HG03066 (cell line): ENCODE data around the gene KRT32.

ENCODE experiments used
- ATAC-seq: cut with Tn5 transposase; IDR thresholded peaks from one replicate; pipeline ENCODE4 v1.9.1; 2021; ENCODE audit warnings: low read depth; ENCODE audit not compliant: unreplicated experiment

The KRT32 gene

GRCh38 chr17:41468346-41468745, 1.2 kb upstream of the KRT32 start:
- ATAC-seq = no peak

GRCh38 chr17:41467561-41467960, 375 bp upstream of the KRT32 start:
- ATAC-seq = no peak

GRCh38 chr17:41464682-41465081, 2.5 kb downstream of the KRT32 start:
- no peak for ATAC-seq

- ATAC-seq = no peak
Measured at GRCh38 chr17:41464173-41464572, 3.0 kb downstream of the KRT32 start.

- ATAC-seq = no peak
Measured at GRCh38 chr17:41463746-41464145, 3.4 kb downstream of the KRT32 start.

GRCh38 chr17:41462705-41463104, 4.5 kb downstream of the KRT32 start:
- ATAC-seq = no peak

GRCh38 chr17:41457676-41458075, 9.5 kb downstream of the KRT32 start:
- no peak for ATAC-seq

- ATAC-seq = no peak
Measured at GRCh38 chr17:41456204-41456603, 11.0 kb downstream of the KRT32 start.

- ATAC-seq = no peak
Measured at GRCh38 chr17:41455236-41455635, 11.9 kb downstream of the KRT32 start.

GRCh38 chr17:41453066-41453465, 14.1 kb downstream of the KRT32 start:
- no peak for ATAC-seq

GRCh38 chr17:41452281-41452680, 14.9 kb downstream of the KRT32 start:
- no peak for ATAC-seq

GRCh38 chr17:41451154-41451728, 15.9 kb downstream of the KRT32 start:
- no peak for ATAC-seq

GRCh38 chr17:41449008-41449407, 18.2 kb downstream of the KRT32 start:
- ATAC-seq = no peak

- ATAC-seq = no peak
Measured at GRCh38 chr17:41448506-41448905, 18.7 kb downstream of the KRT32 start.

- no peak for ATAC-seq
Measured at GRCh38 chr17:41446806-41447205, 20.4 kb downstream of the KRT32 start.

GRCh38 chr17:41444640-41445039, 22.5 kb downstream of the KRT32 start:
- ATAC-seq = no peak

GRCh38 chr17:41444186-41444585, 23.0 kb downstream of the KRT32 start:
- no peak for ATAC-seq

GRCh38 chr17:41442739-41443138, 24.4 kb downstream of the KRT32 start:
- ATAC-seq = no peak

GRCh38 chr17:41440531-41441033, 26.6 kb downstream of the KRT32 start, which contains the start of gene KRT38:
Gene KRT38 (minus strand): TSS chr17:41440983. CDS start chr17:41440921, 62 bp downstream.
- ATAC-seq = no peak

- no peak for ATAC-seq
Measured at GRCh38 chr17:41439375-41439774, 27.8 kb downstream of the KRT32 start.

- no peak for ATAC-seq
Measured at GRCh38 chr17:41437769-41438168, 29.4 kb downstream of the KRT32 start.

GRCh38 chr17:41437254-41437653, 29.9 kb downstream of the KRT32 start:
- ATAC-seq = no peak

- no peak for ATAC-seq
Measured at GRCh38 chr17:41434415-41434814, 32.8 kb downstream of the KRT32 start.
